Measurements from ENCODE around the gene ATP7B.

ATP7B gene

GRCh38 chr13:51981355-51981754 lies 29.9 kb downstream of the ATP7B start:
- no peak for TF ChIP-seq JUND (IDR thresholded peaks at IDR 0.05; ENCODE audit: low read depth)
- in situ Hi-C loops (cut with HindIII; ENCODE audit: low pct_unique_long_range_greater_than_20kb, low sequenced_read_pairs), result no loop called here
- DNase-seq (ENCODE audit: low read depth in 1 of 2, low spot score in 1 of 2), result no peak

DNA sequence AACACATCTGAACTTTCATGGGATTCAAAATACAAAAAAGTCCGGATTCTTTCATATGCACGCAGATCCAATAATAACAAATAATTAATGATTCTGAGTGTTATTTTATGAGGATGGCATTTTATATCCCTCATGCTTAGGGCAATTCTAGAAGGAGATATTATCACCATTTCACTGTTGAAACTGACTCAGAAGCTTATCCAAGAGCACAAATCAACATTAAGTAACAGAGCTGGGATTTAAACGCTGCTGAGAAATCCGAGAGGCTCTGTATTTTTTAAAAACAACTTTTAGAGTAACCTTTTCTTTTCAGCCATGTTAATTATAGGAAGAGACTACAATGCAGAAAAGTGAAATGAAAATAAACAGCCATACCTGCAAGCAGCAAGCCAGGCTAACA lies 30.3 kb downstream of the ATP7B start:
- no peak for DNase-seq (ENCODE audit: low read depth in 1 of 2, low spot score in 1 of 2)
- TF ChIP-seq JUND (IDR thresholded peaks at IDR 0.05; ENCODE audit: low read depth), result no peak
- in situ Hi-C loops (cut with HindIII; ENCODE audit: low pct_unique_long_range_greater_than_20kb, low sequenced_read_pairs), result no loop called here

DNA sequence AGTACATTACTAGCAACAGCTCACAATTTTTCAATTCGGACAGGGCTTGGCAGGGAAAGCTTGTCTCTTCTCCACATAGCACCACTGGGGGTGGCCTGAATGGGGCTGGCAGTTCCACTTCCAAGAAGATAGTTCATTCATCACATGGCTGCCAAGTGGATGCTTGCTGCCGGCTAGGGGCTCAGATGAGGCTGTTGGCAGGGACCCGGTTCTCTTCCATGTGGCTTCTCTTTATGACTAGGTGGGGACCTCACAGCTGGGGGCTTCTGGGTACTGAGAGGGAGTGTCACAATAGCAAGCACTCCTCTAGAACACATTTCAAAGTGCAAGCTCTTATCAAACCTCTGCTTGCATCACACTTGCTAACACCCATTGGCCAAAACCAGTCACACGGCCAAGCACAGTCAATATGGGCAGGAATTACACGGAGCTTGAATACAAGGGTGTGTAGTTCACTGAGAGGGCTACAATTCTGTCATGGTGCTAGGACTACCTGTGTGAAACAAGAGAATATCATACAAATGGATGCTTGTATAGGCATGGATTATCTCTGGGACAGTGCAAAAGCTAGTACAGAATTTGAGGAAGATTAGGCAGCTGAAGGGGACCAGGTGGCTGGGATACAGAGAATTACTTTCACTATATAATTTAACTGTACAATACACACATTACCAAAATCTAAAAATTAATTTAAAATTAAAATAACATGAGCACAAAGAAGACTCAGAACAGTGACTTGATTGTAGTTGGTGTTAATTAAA lies 32.3 kb downstream of the ATP7B start:
- in situ Hi-C loops (cut with HindIII; ENCODE audit: low pct_unique_long_range_greater_than_20kb, low sequenced_read_pairs), result no loop called here
- TF ChIP-seq JUND (IDR thresholded peaks at IDR 0.05; ENCODE audit: low read depth), result no peak
- DNase-seq (ENCODE audit: low read depth in 1 of 2, low spot score in 1 of 2), result no peak

- TF ChIP-seq JUND (IDR thresholded peaks at IDR 0.05; ENCODE audit: low read depth), result no peak
- no peak for DNase-seq (ENCODE audit: low read depth in 1 of 2, low spot score in 1 of 2)
- in situ Hi-C loops (cut with HindIII; ENCODE audit: low pct_unique_long_range_greater_than_20kb, low sequenced_read_pairs), result no loop called here
These were observed 33.6 kb downstream of the ATP7B start for GRCh38 chr13:51977625-51978024.

- TF ChIP-seq JUND (IDR thresholded peaks at IDR 0.05; ENCODE audit: low read depth), result no peak
- in situ Hi-C loops (cut with HindIII; ENCODE audit: low pct_unique_long_range_greater_than_20kb, low sequenced_read_pairs), result no loop called here
- no peak for DNase-seq (ENCODE audit: low read depth in 1 of 2, low spot score in 1 of 2)
These were observed 34.4 kb downstream of the ATP7B start for GRCh38 chr13:51976890-51977289.

DNA sequence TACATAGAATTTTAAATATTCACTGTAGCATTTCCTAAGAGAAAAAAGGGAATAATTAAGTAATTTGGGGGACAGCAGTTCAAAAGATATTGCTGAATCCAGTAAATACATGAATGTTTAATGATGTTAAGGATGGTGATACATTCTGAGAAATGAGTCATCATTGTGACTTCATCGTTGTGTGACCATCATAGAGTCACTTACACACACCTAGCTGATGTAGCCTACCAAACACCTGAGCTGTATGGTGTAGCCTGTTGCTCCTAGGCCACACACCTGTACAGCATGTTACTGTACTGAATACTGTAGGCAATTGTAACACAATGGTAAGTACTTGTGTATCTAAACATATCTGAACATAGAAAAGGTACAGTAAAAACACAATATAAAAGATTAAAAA lies 34.8 kb downstream of the ATP7B start:
- TF ChIP-seq JUND (IDR thresholded peaks at IDR 0.05; ENCODE audit: low read depth), result no peak
- no peak for DNase-seq (ENCODE audit: low read depth in 1 of 2, low spot score in 1 of 2)
- in situ Hi-C loops (cut with HindIII; ENCODE audit: low pct_unique_long_range_greater_than_20kb, low sequenced_read_pairs), result no loop called here

DNA sequence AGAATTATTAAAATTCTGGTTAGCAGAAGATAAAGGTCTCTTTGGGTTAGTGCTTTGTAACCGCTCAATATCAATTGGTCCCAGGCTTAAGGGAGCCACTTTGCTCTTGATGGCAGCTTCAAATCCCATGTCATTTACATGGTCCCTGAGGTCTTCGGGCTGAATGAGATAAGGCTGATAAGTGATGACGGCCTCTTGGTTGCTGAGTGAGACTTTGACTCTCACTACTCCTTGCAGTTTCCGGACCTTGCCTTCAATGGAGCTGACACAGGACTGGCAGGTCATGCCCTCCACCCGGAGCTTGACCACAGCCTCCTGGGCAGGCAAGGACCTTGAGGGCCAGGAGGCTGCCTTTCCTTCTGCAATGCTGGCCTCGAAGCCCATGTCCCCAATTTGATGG lies 36.8 kb downstream of the ATP7B start:
- TF ChIP-seq JUND (IDR thresholded peaks at IDR 0.05; ENCODE audit: low read depth), result no peak
- in situ Hi-C loops (cut with HindIII; ENCODE audit: low pct_unique_long_range_greater_than_20kb, low sequenced_read_pairs), result no loop called here
- no peak for DNase-seq (ENCODE audit: low read depth in 1 of 2, low spot score in 1 of 2)

DNA sequence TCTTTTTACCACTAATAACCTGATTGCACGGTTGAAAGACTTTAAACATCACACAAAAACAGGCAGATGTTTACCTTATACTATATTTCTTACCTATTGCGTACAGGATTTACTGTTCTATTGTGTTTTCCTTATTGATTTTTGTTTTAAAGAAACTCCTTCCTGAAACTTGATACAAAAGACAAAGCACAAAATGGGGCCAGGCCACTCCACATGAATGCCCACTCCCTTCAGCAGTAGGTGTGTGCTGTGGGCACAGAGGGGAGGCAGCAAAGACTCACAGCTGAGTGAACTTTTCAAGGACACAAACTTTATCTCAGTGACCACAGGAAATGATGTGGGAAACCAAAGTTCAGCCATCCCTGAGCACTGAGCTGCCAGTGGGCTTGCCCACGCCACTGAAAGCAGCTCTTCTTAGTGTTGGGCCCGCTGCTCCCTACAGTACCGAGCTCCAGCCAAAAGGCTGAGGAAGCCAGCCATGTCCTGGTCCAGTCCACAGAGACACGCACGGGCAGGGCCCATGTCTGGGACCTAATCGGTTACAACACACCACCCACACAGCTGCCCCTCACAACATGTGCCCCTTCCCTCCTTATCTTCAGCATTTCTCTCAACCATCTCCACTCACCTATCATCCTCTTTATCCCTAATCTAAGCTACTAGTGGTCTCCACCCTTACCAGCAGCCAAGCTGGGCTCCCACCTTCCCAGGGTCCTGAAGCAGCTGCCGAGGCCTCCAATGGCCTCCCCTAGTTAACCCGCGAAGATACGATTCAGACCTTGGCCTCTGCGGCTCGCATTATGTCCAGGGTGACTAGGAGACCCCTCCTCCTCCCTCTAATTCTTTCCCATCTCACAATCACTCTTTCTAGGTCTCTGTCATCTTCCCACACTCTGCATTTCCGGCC lies 39.5 kb downstream of the ATP7B start:
- no peak for DNase-seq (ENCODE audit: low read depth in 1 of 2, low spot score in 1 of 2)
- no peak for TF ChIP-seq JUND (IDR thresholded peaks at IDR 0.05; ENCODE audit: low read depth)
- in situ Hi-C loops (cut with HindIII; ENCODE audit: low pct_unique_long_range_greater_than_20kb, low sequenced_read_pairs), result no loop called here

GRCh38 chr13:51970349-51970748 lies 40.9 kb downstream of the ATP7B start:
- TF ChIP-seq JUND (IDR thresholded peaks at IDR 0.05; ENCODE audit: low read depth), result no peak
- in situ Hi-C loops (cut with HindIII; ENCODE audit: low pct_unique_long_range_greater_than_20kb, low sequenced_read_pairs), result no loop called here
- DNase-seq (ENCODE audit: low read depth in 1 of 2, low spot score in 1 of 2), result no peak

DNA sequence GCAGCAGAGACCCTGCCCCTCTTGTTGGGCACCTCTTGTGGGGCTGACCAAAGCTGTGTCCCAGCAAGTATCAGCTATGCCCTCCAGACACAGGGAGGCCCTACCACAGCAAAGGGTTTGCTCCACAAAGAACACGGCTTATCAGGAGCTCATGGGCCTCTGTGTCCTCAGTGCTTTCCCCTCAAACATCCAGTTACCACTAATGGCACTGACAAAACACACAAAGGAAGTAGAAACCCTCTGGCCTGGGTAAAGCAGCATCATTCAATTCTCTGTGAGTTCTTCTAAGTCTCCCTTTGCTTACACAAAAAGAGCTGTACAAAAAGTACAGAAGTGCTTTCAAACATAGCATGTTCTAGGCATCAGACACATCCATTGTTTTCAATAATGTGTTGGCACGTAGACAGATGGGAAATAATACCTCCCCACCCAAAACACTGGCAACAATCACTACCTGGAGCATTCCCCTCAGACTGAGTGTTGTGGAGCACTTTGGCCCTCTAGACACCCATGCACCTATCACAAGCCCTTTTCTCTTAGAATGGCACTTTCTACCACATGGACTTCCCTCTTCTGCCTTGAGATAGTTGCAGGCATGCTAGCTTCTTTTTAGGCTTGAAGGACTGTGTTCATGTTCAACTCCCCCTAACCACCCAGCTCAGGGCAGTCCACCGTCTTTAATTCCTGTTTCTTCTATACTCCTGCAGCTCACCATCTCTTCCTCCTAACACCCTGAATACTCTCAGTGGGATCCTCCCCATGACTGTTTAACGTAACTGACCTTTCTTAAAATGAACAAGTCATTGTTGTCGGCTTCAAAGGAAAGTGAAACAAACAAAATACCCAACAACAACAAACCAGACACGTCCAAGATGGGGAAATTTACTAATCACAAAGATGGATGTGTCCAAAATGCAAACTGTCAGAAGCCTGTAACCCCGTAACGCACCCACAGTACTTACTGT lies 43.5 kb downstream of the ATP7B start:
- no peak for DNase-seq (ENCODE audit: low read depth in 1 of 2, low spot score in 1 of 2)
- TF ChIP-seq JUND (IDR thresholded peaks at IDR 0.05; ENCODE audit: low read depth), result no peak
- in situ Hi-C loops (cut with HindIII; ENCODE audit: low pct_unique_long_range_greater_than_20kb, low sequenced_read_pairs), result no loop called here

DNA sequence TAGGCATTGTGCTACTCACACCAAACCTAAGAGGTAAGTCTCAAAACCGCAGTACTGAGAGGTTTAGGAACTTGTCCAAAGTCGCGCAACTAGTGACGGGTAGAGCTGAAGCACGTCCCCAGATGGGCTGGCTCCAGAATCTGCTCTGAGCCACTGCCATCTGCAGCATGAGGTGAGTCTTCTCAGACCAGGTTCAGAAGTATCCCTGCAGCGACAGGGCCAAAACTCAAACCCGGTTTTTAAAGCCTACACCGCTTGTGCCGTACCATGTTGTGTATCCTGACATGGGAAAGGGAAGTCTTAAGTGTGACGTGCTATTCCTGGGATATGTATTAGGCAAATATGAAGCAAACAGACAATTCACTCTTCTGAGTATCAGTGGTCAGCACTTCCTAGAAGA lies 45.1 kb downstream of the ATP7B start:
- no peak for TF ChIP-seq JUND (IDR thresholded peaks at IDR 0.05; ENCODE audit: low read depth)
- in situ Hi-C loops (cut with HindIII; ENCODE audit: low pct_unique_long_range_greater_than_20kb, low sequenced_read_pairs), result no loop called here
- no peak for DNase-seq (ENCODE audit: low read depth in 1 of 2, low spot score in 1 of 2)

Measured in T47D (cell line).